ENCODE measurements around the gene CNOT3.
"Not testable (repeated sequence)": the region's sequence is repeated elsewhere in the genome, so short reads cannot be mapped to it uniquely, and the experiment has no call there.

CNOT3 gene

GRCh38 chr19:54137699-54138488, at the start of gene CNOT3:
CNOT3 (plus strand) TSS chr19:54137762; CDS start chr19:54142979, 5,217 bp downstream.
- DNase-seq: no peak

GRCh38 chr19:54094426-54095000, 43.0 kb upstream of the CNOT3 start:
- no peak for DNase-seq

GRCh38 chr19:54095136-54095858, 42.3 kb upstream of the CNOT3 start:
- DNase-seq: no peak

GRCh38 chr19:54095859-54096616, 41.5 kb upstream of the CNOT3 start:
- not testable (repeated sequence) for DNase-seq

GRCh38 chr19:54096617-54097106, 40.9 kb upstream of the CNOT3 start:
- DNase-seq: no peak

GRCh38 chr19:54099190-54099902, 38.2 kb upstream of the CNOT3 start:
- DNase-seq: no peak

- DNase-seq: not testable (repeated sequence)
These were observed 37.7 kb upstream of the CNOT3 start for GRCh38 chr19:54099903-54100255.

- DNase-seq: no peak
These were observed 37.0 kb upstream of the CNOT3 start, which contains the start of gene OSCAR for GRCh38 chr19:54100561-54100960. OSCAR (minus strand) TSS chr19:54100803; CDS start chr19:54100792, 11 bp downstream.

- DNase-seq: peak; percentile 76
These were observed 35.0 kb upstream of the CNOT3 start, which contains the start of gene NDUFA3 for GRCh38 chr19:54102421-54103169. NDUFA3 (plus strand) TSS chr19:54102855; CDS start chr19:54102879, 24 bp downstream.

GRCh38 chr19:54104998-54105715, 32.4 kb upstream of the CNOT3 start:
- no peak for DNase-seq

GRCh38 chr19:54105796-54106195, 31.8 kb upstream of the CNOT3 start:
- no peak for DNase-seq

- DNase-seq: no peak
These were observed 30.8 kb upstream of the CNOT3 start for GRCh38 chr19:54106716-54107115.

GRCh38 chr19:54107876-54108490, 29.6 kb upstream of the CNOT3 start:
- DNase-seq: no peak

GRCh38 chr19:54108496-54108895, 29.1 kb upstream of the CNOT3 start:
- DNase-seq: no peak

- no peak for DNase-seq
These were observed 27.9 kb upstream of the CNOT3 start for GRCh38 chr19:54109651-54110050.

GRCh38 chr19:54114340-54115108, 23.0 kb upstream of the CNOT3 start:
- DNase-seq: no peak

GRCh38 chr19:54115109-54116063, 22.2 kb upstream of the CNOT3 start, which contains the start of the genes PRPF31 and TFPT:
PRPF31 (plus strand) TSS chr19:54115754; CDS start chr19:54118279, 2,525 bp downstream.
TFPT (minus strand) TSS chr19:54115657; CDS start chr19:54115269, 388 bp downstream.
- peak; percentile 84 for DNase-seq

GRCh38 chr19:54121259-54121658, 16.3 kb upstream of the CNOT3 start:
- DNase-seq: no peak

Measured in NCI-H1417 treated with DMSO at 0.1 percent for 48 hours (cell line).